Stimulated activated naive CD4-positive, alpha-beta T cell (primary cell): ENCODE data around the gene CYBRD1.

Experiments
- DNase-seq, 6 experiments: peaks; one replicate each; lab custom pipeline; 2025; lab: John Stamatoyannopoulos, UW

Gene CYBRD1

GRCh38 chr2:171553858-171554257 is 31.6 kb downstream of the CYBRD1 start:
- DNase-seq, result no peak

GRCh38 chr2:171554991-171555615 is 32.8 kb downstream of the CYBRD1 start:
- no peak for DNase-seq

- no peak for DNase-seq
These were observed 35.1 kb downstream of the CYBRD1 start for GRCh38 chr2:171557363-171557762.

GRCh38 chr2:171563301-171563700 is 41.0 kb downstream of the CYBRD1 start:
- DNase-seq, result no peak

GRCh38 chr2:171564463-171564862 is 42.2 kb downstream of the CYBRD1 start:
- DNase-seq, result no peak

- no peak for DNase-seq
These were observed 43.8 kb downstream of the CYBRD1 start for GRCh38 chr2:171566057-171566456.

GRCh38 chr2:171566753-171567152 is 44.5 kb downstream of the CYBRD1 start:
- no peak for DNase-seq

GRCh38 chr2:171568089-171568488 is 45.8 kb downstream of the CYBRD1 start:
- no peak for DNase-seq

GRCh38 chr2:171571721-171572120 is 49.4 kb downstream of the CYBRD1 start:
- DNase-seq, result no peak

GRCh38 chr2:171574149-171574795 is 52.0 kb downstream of the CYBRD1 start:
- DNase-seq, result peak; percentile 53 to 75 (median 64)

GRCh38 chr2:171575606-171576005 is 53.3 kb downstream of the CYBRD1 start:
- no peak for DNase-seq

GRCh38 chr2:171578127-171578803 is 56.0 kb downstream of the CYBRD1 start:
- no peak for DNase-seq

GRCh38 chr2:171579481-171579880 is 57.2 kb downstream of the CYBRD1 start:
- no peak for DNase-seq

- DNase-seq, result no peak
These were observed 61.3 kb downstream of the CYBRD1 start for GRCh38 chr2:171583566-171583965.

- DNase-seq, result no peak
These were observed 61.7 kb downstream of the CYBRD1 start for GRCh38 chr2:171584001-171584400.

- no peak for DNase-seq
These were observed 64.9 kb downstream of the CYBRD1 start for GRCh38 chr2:171587132-171587531.

- DNase-seq, result no peak
These were observed 65.3 kb downstream of the CYBRD1 start for GRCh38 chr2:171587567-171587966.

GRCh38 chr2:171590116-171590515 is 67.8 kb downstream of the CYBRD1 start:
- no peak for DNase-seq

GRCh38 chr2:171592036-171592555 is 69.8 kb downstream of the CYBRD1 start:
- no peak for DNase-seq

GRCh38 chr2:171595456-171595855 is 73.2 kb downstream of the CYBRD1 start:
- DNase-seq, result no peak

- no peak for DNase-seq
These were observed 73.6 kb downstream of the CYBRD1 start for GRCh38 chr2:171595896-171596295.

GRCh38 chr2:171598713-171599319 is 76.5 kb downstream of the CYBRD1 start:
- peak in 5 of 6 experiments; percentile 2 to 60 (median 30) for DNase-seq

- DNase-seq, result no peak
These were observed 77.9 kb downstream of the CYBRD1 start for GRCh38 chr2:171600126-171600525.
